GM21381 (cell line): ENCODE measurements around the gene STEAP4.

Experiments
- ATAC-seq: cut with Tn5 transposase; IDR thresholded peaks from one replicate; pipeline ENCODE4 v1.9.1; 2021; ENCODE audit warnings: mild to moderate bottlenecking, moderate library complexity; ENCODE audit not compliant: unreplicated experiment

The STEAP4 gene

DNA sequence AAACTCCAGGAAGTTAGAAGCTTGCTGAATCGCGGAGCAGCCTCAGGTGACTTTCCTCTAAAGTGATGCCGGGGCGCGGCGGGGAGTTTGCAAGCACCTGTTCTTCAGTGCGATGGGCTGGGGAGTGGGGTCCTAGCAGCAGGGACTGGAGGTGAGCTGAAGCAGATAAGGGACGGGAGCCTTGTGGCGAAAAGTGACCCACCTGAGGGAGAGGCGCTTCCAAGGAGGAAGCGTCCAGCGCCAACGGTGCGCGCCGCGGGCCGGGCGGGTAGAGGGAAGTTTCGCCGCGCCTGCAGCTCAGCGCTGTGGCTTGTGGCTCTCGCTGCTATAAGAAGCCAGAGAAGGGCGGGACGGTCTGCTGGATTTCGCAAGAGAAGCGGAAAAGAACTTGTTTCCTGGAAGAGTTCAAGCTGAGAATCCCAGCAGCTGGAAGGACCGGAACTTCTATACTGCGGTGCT is at the start of gene STEAP4:
STEAP4 (minus strand) TSS at position 305 of the 459 bp plus-strand sequence. CDS start 22,625 bp downstream, outside the sequence.
- no peak for ATAC-seq

DNA sequence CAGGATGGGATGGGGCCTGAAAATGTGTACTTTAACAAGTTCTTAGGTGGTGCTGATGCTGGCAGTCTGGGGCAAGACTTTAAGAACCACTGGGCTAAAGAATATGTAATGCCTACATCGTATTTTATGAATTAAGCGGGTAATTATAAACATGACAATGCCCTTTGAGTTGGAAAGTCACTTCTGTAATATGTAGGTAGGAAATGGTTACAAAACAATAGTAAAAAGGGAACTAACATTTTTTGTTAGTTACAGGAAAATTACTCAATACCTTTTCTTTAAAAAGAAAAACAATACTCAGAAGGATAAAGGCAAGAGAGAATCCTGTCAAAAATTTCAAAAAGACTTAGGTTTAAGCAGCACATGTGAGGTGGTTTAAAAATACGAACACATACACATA is 48.3 kb upstream of the STEAP4 start:
- ATAC-seq, result no peak

DNA sequence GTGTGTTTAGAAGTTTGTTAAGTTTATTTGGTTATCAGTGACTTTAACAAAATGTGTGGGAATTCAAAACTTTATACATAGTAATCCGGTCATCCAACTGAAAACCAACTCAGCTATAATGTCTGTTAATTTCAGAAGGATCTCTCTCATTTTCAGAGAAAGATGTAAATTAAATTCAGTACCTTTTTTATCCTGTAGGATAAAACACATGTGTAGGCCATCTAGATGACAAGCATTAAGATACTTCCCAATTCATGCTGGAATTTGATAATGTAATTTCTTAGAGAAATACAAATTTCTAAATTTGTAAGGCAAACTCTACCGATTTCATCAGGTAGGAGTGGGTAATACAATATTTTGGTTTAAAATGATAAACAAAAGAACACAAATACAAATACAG is 43.4 kb upstream of the STEAP4 start:
- no peak for ATAC-seq

GRCh38 chr7:88347517-88347916 is 40.8 kb upstream of the STEAP4 start:
- no peak for ATAC-seq

DNA sequence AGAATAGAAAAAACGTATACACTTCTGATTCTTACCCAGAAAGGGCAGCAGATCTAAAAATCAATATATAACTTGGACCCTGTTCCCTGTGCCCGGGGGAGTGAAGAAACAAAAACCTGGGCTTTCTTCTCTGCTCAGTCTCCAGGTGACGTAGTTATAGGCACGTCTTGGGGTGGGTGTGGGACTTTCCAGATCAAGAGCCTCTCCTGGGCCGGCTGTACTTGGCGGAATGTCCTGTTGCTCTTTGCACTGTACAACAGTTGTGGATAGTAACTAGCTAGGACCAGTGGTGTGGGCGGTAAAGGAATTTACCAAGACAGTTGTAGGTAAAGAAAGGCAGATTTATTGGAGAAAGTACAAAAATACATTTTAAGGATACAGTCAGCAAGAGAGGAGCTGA is 40.4 kb upstream of the STEAP4 start:
- ATAC-seq, result no peak

DNA sequence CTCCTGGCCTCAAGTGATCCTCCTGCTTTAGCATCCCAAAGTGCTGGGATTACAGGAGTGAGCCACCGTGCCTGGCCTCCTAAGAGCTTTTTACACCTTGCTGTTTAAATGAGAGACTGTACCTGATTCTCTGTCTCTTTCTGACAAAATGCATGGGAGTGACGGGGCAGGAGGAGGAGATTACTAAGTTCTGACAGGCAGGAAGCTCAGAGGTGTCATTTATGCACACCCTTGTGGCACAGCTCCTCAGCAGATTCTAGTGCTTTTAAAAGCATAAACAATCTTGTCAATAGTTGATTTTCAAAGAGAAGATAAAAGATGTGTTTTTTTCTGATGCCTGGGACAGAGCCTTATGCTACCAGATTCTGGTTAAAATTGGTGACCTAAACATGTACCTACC is 39.7 kb upstream of the STEAP4 start:
- no peak for ATAC-seq

GRCh38 chr7:88344956-88345832 is 38.5 kb upstream of the STEAP4 start:
- ATAC-seq, result no peak

DNA sequence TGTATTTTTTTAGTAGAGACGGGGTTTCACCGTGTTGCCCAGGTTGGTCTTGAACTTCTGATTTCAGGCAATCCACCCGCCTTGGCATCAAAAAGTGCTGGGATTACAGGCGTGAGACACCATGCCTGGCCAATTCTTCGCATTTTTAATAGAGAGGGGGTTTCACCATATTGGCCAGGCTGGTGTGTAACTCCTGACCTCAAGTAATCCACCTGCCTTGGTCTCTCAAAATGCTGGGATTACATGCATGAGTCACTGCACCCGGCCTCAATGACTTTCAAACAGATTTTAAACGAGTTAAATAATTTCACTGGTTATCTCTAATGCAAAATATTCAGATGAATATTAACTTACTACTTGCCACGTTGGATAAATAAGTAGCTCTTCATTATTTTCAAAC is 37.6 kb upstream of the STEAP4 start:
- ATAC-seq, result no peak

DNA sequence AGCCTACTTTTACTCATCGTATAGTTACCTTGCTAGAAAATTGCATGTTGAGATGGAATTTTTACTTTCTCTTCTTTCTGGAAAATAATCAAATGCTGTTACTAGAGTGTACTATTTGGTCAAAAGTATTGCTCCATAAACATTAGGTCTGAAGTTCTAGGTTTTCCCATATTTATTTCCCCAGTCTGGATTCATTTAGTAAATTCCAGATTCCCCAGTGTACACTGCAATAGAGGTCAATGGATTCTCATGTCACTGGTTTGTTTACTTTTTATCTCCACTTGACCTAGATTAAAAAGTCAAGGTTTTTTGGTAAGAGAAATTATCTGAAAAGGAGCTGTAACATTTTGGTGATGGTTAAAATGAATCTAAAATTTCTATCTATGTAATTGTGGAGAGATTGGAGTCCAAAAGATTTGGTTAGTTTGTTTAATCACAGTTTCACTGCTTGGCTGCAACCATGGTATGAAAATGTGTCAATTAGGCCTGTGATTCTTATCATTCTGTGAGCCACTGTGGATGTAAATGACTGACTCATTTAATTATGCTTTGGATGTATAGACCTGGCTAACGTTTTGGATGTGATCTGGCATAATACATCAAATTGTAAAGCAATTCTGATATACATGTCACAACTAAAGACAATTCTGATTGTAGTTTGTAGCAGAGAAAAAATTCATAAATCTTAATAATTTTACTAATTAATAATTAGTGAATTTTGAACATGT is 32.7 kb upstream of the STEAP4 start:
- no peak for ATAC-seq

GRCh38 chr7:88338503-88338902 is 31.8 kb upstream of the STEAP4 start:
- ATAC-seq, result no peak

GRCh38 chr7:88337572-88337971 is 30.9 kb upstream of the STEAP4 start:
- ATAC-seq, result no peak

GRCh38 chr7:88331322-88331721 is 24.6 kb upstream of the STEAP4 start:
- no peak for ATAC-seq

DNA sequence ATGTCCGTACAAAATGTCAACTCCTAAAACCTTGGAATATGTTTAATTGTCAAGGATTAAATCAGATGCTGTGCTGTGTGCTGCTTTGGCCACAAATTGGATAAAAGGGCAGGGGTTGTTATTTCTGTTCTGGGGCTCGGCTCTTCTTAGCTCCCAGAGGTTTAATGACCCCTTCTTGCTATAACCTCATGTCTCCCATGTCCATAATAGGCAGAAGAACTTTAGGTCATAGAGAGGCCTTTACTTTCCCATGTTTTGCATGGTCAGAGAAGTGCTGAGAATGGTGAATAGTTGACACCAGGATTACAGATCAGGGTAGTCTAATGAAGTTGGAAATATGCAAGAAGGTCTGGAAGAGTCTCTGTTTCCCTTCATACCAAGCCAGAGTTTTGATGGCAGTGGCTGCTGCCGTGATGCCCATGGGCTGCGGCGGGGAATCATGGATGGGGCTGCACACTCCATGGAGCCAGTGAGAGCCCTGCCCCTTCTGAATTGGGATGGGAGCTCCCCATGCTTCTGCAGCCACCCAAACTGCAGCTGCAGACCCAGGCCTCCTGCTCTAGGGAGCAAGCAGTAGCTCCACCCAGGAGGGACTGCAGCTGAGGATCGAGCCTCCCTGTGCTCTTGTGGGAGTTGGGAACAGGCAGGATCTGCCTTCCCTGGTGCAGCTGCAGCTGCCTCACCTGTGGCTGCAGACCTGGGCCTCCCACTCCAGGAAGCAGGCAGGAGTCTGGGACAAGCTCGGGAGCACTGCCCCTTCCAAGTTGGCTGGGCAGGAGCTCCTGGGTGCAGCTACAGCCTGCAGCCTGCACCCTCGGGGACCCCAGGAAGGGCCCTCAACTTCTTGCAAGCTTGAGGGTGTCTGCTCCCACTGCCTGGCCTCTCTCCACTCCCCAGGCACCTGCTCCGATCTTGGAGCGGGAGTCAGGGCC is 23.1 kb upstream of the STEAP4 start:
- ATAC-seq, result no peak

DNA sequence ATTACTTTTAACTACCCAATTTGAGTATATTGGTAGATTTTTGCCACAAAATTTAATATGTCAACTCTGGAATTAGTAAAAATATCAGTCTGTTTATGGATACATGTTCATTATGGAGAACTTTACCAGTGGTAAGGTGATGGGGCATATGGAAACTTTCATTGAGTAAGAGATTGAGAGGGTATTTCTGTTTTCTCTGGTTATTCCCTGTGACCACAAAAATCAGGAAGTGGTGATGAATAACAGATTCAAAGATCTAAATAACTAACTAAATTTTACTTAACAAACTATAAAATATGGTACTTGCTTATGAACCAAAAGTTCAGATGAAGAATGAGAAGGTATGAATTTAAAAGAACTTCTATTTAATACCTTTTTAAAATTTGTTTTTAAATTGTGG is 22.1 kb upstream of the STEAP4 start:
- no peak for ATAC-seq

GRCh38 chr7:88324699-88325098 is 18.0 kb upstream of the STEAP4 start:
- no peak for ATAC-seq

DNA sequence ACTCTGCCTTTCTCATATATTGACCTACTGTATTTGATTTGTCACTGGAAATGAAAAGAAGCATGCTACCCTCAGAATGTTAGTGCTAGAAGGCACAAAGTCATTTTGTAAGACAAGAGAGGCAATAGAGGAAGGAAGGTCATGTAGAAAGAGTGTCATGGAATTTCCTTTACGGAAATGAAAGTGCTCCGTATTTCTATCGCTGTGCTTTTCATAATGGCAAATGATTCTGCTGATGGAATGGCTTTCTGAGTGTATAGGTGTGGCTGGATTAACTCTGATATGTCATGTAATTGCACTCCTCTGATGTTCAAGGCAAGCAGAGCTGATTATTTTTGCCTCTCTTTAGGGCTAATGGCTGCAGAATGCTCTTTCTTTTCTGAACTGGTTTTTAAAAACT is 15.5 kb upstream of the STEAP4 start:
- ATAC-seq, result no peak

- no peak for ATAC-seq
Observed at GRCh38 chr7:88321694-88322093, 15.0 kb upstream of the STEAP4 start.

GRCh38 chr7:88318196-88318595 is 11.5 kb upstream of the STEAP4 start:
- ATAC-seq, result no peak

DNA sequence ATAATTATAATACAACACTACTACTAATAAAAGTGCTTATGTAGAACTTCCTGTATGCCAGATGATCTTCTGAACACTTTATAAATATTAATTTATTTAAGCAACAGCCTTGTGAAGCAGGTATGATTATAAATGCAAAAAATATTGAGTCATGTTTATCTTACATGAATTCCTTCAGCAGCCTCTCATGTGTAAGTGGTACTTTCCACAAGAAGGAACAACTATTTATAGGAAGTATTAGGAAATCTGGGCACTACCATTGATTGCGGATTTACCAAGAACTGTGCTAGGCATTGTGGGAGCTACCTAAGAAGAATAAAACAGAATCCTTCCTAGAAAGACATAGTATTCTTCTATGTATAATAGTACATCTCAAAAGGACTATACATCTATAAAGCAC is 10.7 kb upstream of the STEAP4 start:
- no peak for ATAC-seq

- no peak for ATAC-seq
Observed at GRCh38 chr7:88316456-88316855, 9.8 kb upstream of the STEAP4 start.

- ATAC-seq, result no peak
Observed at GRCh38 chr7:88315522-88315921, 8.8 kb upstream of the STEAP4 start.
